ENCODE data around the gene USP17L21. TPM values are rescaled to one million over a fixed set of nuclear protein-coding genes. Genes with fewer than 3 reads are reported as not detected.
"Not testable (repeated sequence)": the region's sequence is repeated elsewhere in the genome, so short reads cannot be mapped to it uniquely, and the experiment has no call there.

USP17L21 gene
- total and polyA plus RNA-seq, 2 of the 4 experiments (the other 2 are of a cell fraction), result not detected

- H2BK20ac ChIP-seq (ENCODE audit: low read depth, low read length); BruUV-seq (replicated peaks); intact Hi-C loops (cut with micrococcal nuclease); in situ Hi-C loops (cut with MboI; ENCODE audit: low sequenced_read_pairs); H4K5ac ChIP-seq (ENCODE audit: low read depth, low read length); dilution Hi-C loops (cut with HindIII; ENCODE audit: low sequenced_read_pairs, unreplicated experiment); H2AK5ac ChIP-seq (ENCODE audit: low read depth, low read length); H3K4me3 ChIP-seq (ENCODE audit: insufficient read depth, low read depth, low read length); H2BK15ac ChIP-seq (ENCODE audit: low read depth, low read length); H3K79me1 ChIP-seq (ENCODE audit: low read depth in 1 of 2, low read length in 2 of 2); H4K20me1 ChIP-seq (ENCODE audit: insufficient read depth, low read length); H3K14ac ChIP-seq (replicated peaks; ENCODE audit: low read depth, low read length); H4K91ac ChIP-seq (ENCODE audit: insufficient read depth, low read depth, low read length); H3K18ac ChIP-seq (ENCODE audit: low read depth, low read length); H2AK9ac ChIP-seq (replicated peaks; ENCODE audit: low read depth, low read length, poor library complexity); H3K4me1 ChIP-seq (ENCODE audit: control insufficient read depth, insufficient read depth, low read length); H4K8ac ChIP-seq (ENCODE audit: low read depth in 2 of 2, low read length in 2 of 2); H2BK5ac ChIP-seq (ENCODE audit: low read depth, low read length, poor library complexity, severe bottlenecking); H2AFZ ChIP-seq (replicated peaks; ENCODE audit: low read length, poor library complexity); H3K36me3 ChIP-seq (ENCODE audit: control insufficient read depth, insufficient read depth, low read length); POLR2A ChIA-PET (ENCODE audit: unreplicated experiment); H3K9ac ChIP-seq (ENCODE audit: low read depth, low read length); CTCF ChIA-PET; ATAC-seq (ENCODE audit: low read depth); H3K23ac ChIP-seq (ENCODE audit: low read depth, low read length); H3K4ac ChIP-seq (ENCODE audit: low read depth, low read length); DNase-seq; H3K9me1 ChIP-seq (ENCODE audit: insufficient read depth, low read length); H3K56ac ChIP-seq (ENCODE audit: extremely low read depth, insufficient read depth, low read length); H2BK120ac ChIP-seq (ENCODE audit: low read depth, low read length); H3K9me3 ChIP-seq (ENCODE audit: control insufficient read depth, insufficient read depth, low read length); H3K27me3 ChIP-seq (ENCODE audit: control insufficient read depth, insufficient read depth, low read length); H3K27ac ChIP-seq (ENCODE audit: insufficient read depth, low read length); H3K4me2 ChIP-seq (ENCODE audit: low read depth, low read length): not testable (repeated sequence)
- WGBS, 2 experiments (ENCODE audit: extremely low coverage in 2 of 2, insufficient read length in 1 of 2), result no CpG with 5 or more reads among the region's 15 CpGs
Measured at GRCh38 chr4:9267319-9267718, 4.6 kb downstream of the USP17L21 start, which contains the start of gene USP17L22. TSS of gene USP17L22 (plus strand) at chr4:9267619. CDS start at chr4:9267619, 0 bp downstream.

- H2BK120ac ChIP-seq (ENCODE audit: low read depth, low read length); H3K9ac ChIP-seq (ENCODE audit: low read depth, low read length); H2AK9ac ChIP-seq (replicated peaks; ENCODE audit: low read depth, low read length, poor library complexity); H3K36me3 ChIP-seq (ENCODE audit: control insufficient read depth, insufficient read depth, low read length); H2BK15ac ChIP-seq (ENCODE audit: low read depth, low read length); POLR2A ChIA-PET (ENCODE audit: unreplicated experiment); H2BK5ac ChIP-seq (ENCODE audit: low read depth, low read length, poor library complexity, severe bottlenecking); H3K4me3 ChIP-seq (ENCODE audit: insufficient read depth, low read depth, low read length); H4K91ac ChIP-seq (ENCODE audit: insufficient read depth, low read depth, low read length); H2BK20ac ChIP-seq (ENCODE audit: low read depth, low read length); H4K5ac ChIP-seq (ENCODE audit: low read depth, low read length); H3K23ac ChIP-seq (ENCODE audit: low read depth, low read length); H3K4me2 ChIP-seq (ENCODE audit: low read depth, low read length); H3K79me1 ChIP-seq (ENCODE audit: low read depth in 1 of 2, low read length in 2 of 2); ATAC-seq (ENCODE audit: low read depth); CTCF ChIA-PET; H3K18ac ChIP-seq (ENCODE audit: low read depth, low read length); H3K27me3 ChIP-seq (ENCODE audit: control insufficient read depth, insufficient read depth, low read length); BruUV-seq (replicated peaks); H4K8ac ChIP-seq (ENCODE audit: low read depth in 2 of 2, low read length in 2 of 2); H3K4me1 ChIP-seq (ENCODE audit: control insufficient read depth, insufficient read depth, low read length); H3K9me1 ChIP-seq (ENCODE audit: insufficient read depth, low read length); H3K9me3 ChIP-seq (ENCODE audit: control insufficient read depth, insufficient read depth, low read length); H2AFZ ChIP-seq (replicated peaks; ENCODE audit: low read length, poor library complexity); DNase-seq; in situ Hi-C loops (cut with MboI; ENCODE audit: low sequenced_read_pairs); H4K20me1 ChIP-seq (ENCODE audit: insufficient read depth, low read length); H3K27ac ChIP-seq (ENCODE audit: insufficient read depth, low read length); H3K4ac ChIP-seq (ENCODE audit: low read depth, low read length); H3K56ac ChIP-seq (ENCODE audit: extremely low read depth, insufficient read depth, low read length); dilution Hi-C loops (cut with HindIII; ENCODE audit: low sequenced_read_pairs, unreplicated experiment); intact Hi-C loops (cut with micrococcal nuclease); H3K14ac ChIP-seq (replicated peaks; ENCODE audit: low read depth, low read length); H2AK5ac ChIP-seq (ENCODE audit: low read depth, low read length): not testable (repeated sequence)
- 0% methylated on average over 1 of the region's 10 CpGs; no CpG with 5 or more reads in 1 of the 2 experiments for WGBS, 2 experiments (ENCODE audit: extremely low coverage in 2 of 2, insufficient read length in 1 of 2)
Measured at GRCh38 chr4:9271719-9272118, 9.0 kb downstream of the USP17L21 start.
